IMR-90 (cell line): ENCODE results near the gene C14orf39.

Source experiments
- CHD1 ChIP-seq: IDR thresholded peaks from 2 replicates; pipeline ENCODE4 v1.6.1; 2012; ENCODE audit warnings: low read depth, low read length, improper control_type of control experiment
- MAFK ChIP-seq: IDR thresholded peaks from 2 replicates; pipeline ENCODE4 v1.6.1; 2012; ENCODE audit warnings: low read depth, low read length, improper control_type of control experiment
- MAZ ChIP-seq: IDR thresholded peaks from 2 replicates; pipeline ENCODE4 v1.6.1; 2012; ENCODE audit warnings: low read depth, mild to moderate bottlenecking, low read length, improper control_type of control experiment, moderate library complexity, borderline replicate concordance
- MXI1 ChIP-seq: IDR thresholded peaks from 2 replicates; pipeline ENCODE4 v1.6.1; 2012; ENCODE audit warnings: low read depth, mild to moderate bottlenecking, low read length, moderate library complexity, borderline replicate concordance
- POLR2A ChIP-seq: IDR thresholded peaks from 2 replicates; pipeline ENCODE4 v1.6.1; 2012; ENCODE audit warnings: mild to moderate bottlenecking, low read depth, low read length
- SMC3 ChIP-seq: fragments of 150-350 bp; IDR thresholded peaks from 2 replicates; pipeline ENCODE4 v1.6.1; 2016; ENCODE audit warnings: low read depth, mild to moderate bottlenecking, antibody characterized with exemption, low read length, moderate library complexity
- TF ChIP-seq, protein P1 (sequence below): fragments of 150-350 bp; IDR thresholded peaks from 2 replicates; pipeline ENCODE4 v1.6.1; 2017; ENCODE audit warnings: mild to moderate bottlenecking, antibody characterized with exemption, low read length, low read depth
- TF ChIP-seq, protein P2 (sequence below): conservative IDR thresholded peaks from 2 replicates; pipeline ENCODE4 v1.5.1; 2012; ENCODE audit warnings: mild to moderate bottlenecking, low read depth, low read length, improper control_type of control experiment

DNA sequence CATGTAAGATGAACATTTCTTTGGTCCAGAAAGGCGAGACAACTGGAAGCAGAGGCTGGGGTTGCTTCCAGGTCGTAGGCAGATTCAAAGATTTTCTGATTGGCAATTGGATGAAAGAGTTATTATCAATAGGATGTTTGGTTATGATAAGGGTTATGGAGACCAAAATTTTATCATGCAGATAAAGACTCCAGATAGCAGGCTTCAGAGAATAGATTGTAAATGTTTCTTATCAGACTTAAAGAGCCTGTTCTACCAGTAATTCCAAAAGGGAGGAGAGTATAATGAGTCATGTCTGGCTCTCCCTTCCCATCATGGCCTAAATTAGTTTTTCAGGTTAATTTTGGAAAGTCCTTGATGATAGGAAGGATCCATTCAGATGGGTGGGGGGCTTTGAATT lies 55.6 kb downstream of the C14orf39 start:
- TF ChIP-seq, protein P1, sequence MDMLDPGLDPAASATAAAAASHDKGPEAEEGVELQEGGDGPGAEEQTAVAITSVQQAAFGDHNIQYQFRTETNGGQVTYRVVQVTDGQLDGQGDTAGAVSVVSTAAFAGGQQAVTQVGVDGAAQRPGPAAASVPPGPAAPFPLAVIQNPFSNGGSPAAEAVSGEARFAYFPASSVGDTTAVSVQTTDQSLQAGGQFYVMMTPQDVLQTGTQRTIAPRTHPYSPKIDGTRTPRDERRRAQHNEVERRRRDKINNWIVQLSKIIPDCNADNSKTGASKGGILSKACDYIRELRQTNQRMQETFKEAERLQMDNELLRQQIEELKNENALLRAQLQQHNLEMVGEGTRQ: no peak
- TF ChIP-seq, protein P2, sequence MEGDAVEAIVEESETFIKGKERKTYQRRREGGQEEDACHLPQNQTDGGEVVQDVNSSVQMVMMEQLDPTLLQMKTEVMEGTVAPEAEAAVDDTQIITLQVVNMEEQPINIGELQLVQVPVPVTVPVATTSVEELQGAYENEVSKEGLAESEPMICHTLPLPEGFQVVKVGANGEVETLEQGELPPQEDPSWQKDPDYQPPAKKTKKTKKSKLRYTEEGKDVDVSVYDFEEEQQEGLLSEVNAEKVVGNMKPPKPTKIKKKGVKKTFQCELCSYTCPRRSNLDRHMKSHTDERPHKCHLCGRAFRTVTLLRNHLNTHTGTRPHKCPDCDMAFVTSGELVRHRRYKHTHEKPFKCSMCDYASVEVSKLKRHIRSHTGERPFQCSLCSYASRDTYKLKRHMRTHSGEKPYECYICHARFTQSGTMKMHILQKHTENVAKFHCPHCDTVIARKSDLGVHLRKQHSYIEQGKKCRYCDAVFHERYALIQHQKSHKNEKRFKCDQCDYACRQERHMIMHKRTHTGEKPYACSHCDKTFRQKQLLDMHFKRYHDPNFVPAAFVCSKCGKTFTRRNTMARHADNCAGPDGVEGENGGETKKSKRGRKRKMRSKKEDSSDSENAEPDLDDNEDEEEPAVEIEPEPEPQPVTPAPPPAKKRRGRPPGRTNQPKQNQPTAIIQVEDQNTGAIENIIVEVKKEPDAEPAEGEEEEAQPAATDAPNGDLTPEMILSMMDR: no peak
- TF ChIP-seq CHD1 (no peak), POLR2A (no peak), MAFK (no peak), MAZ (no peak), SMC3 (no peak), MXI1 (no peak)
